GM19043 (cell line): Measurements from ENCODE around the gene CPSF4L.

ENCODE experiments used
- ATAC-seq: cut with Tn5 transposase; IDR thresholded peaks from one replicate; pipeline ENCODE4 v1.9.1; 2021; ENCODE audit warnings: low read depth; ENCODE audit not compliant: unreplicated experiment

Gene CPSF4L

GRCh38 chr17:73290399-73291259, 28.9 kb upstream of the CPSF4L start:
- ATAC-seq = peak; percentile 56

GRCh38 chr17:73289549-73290254, 28.0 kb upstream of the CPSF4L start:
- no peak for ATAC-seq

GRCh38 chr17:73288534-73289302, 27.0 kb upstream of the CPSF4L start:
- ATAC-seq = no peak

- no peak for ATAC-seq
Measured at GRCh38 chr17:73286863-73287296, 25.2 kb upstream of the CPSF4L start.

- no peak for ATAC-seq
Measured at GRCh38 chr17:73285916-73286862, 24.5 kb upstream of the CPSF4L start.

- no peak for ATAC-seq
Measured at GRCh38 chr17:73285603-73285908, 23.9 kb upstream of the CPSF4L start.

- ATAC-seq = no peak
Measured at GRCh38 chr17:73284906-73285602, 23.4 kb upstream of the CPSF4L start.

GRCh38 chr17:73284354-73284753, 22.7 kb upstream of the CPSF4L start:
- no peak for ATAC-seq

GRCh38 chr17:73283841-73284282, 22.2 kb upstream of the CPSF4L start:
- ATAC-seq = no peak

GRCh38 chr17:73283250-73283649, 21.6 kb upstream of the CPSF4L start:
- ATAC-seq = no peak

GRCh38 chr17:73282629-73283028, 20.9 kb upstream of the CPSF4L start:
- no peak for ATAC-seq

- ATAC-seq = peak; percentile 95
Measured at GRCh38 chr17:73281928-73282327, 20.2 kb upstream of the CPSF4L start.

- ATAC-seq = no peak
Measured at GRCh38 chr17:73280191-73280590, 18.5 kb upstream of the CPSF4L start.

- no peak for ATAC-seq
Measured at GRCh38 chr17:73279704-73280103, 18.0 kb upstream of the CPSF4L start.

- no peak for ATAC-seq
Measured at GRCh38 chr17:73278465-73279453, 17.1 kb upstream of the CPSF4L start.

GRCh38 chr17:73278049-73278464, 16.4 kb upstream of the CPSF4L start:
- no peak for ATAC-seq

GRCh38 chr17:73274490-73274889, 12.8 kb upstream of the CPSF4L start:
- ATAC-seq = no peak

GRCh38 chr17:73272906-73273218, 11.2 kb upstream of the CPSF4L start:
- ATAC-seq = no peak
